Chondrocyte (in vitro differentiated cells): ENCODE measurements around the gene CDHR5. TPM values are rescaled to one million over a fixed set of nuclear protein-coding genes. Genes with fewer than 3 reads are reported as not detected.

Experiments
- DNase-seq: peaks from one replicate; pipeline ENCODE4 v3.0.0; 2021; ENCODE audit warnings: mixed read lengths, low spot score
- H3K27ac Mint-ChIP-seq: one replicate; pipeline ENCODE4 v1.8.0; 2021; ENCODE audit warnings: mild to moderate bottlenecking, moderate library complexity, mixed read lengths; ENCODE audit not compliant: unreplicated experiment
- H3K27me3 Mint-ChIP-seq: 2 replicates; pipeline ENCODE4 v1.8.0; 2021; ENCODE audit warnings: low read depth, mixed read lengths
- H3K36me3 Mint-ChIP-seq: 2 replicates; pipeline ENCODE4 v1.8.0; 2021; ENCODE audit warnings: low read depth, mixed read lengths
- H3K4me1 Mint-ChIP-seq: 2 replicates; pipeline ENCODE4 v1.8.0; 2021; ENCODE audit warnings: low read depth, mild to moderate bottlenecking, mixed read lengths
- H3K4me3 Mint-ChIP-seq: one replicate; pipeline ENCODE4 v1.8.0; 2021; ENCODE audit warnings: mild to moderate bottlenecking, moderate library complexity, mixed read lengths; ENCODE audit not compliant: unreplicated experiment
- H3K9me3 Mint-ChIP-seq: 2 replicates; pipeline ENCODE4 v1.8.0; 2021; ENCODE audit warnings: low read depth, mixed read lengths
- CTCF ChIP-seq: fragments of 200-600 bp; sonication (generic); IDR thresholded peaks from 2 replicates; pipeline ENCODE4 v1.5.0; 2021; ENCODE audit warnings: antibody characterized with exemption, mild to moderate bottlenecking, moderate library complexity
- total RNA-seq: library from RNA; stranded (reverse); gene quantifications from 3 replicates; pipeline ENCODE4 v1.2.1, GENCODE V29; 2021

CDHR5 gene
- total RNA-seq, 1 donor from 2014 or later, result not detected

DNA sequence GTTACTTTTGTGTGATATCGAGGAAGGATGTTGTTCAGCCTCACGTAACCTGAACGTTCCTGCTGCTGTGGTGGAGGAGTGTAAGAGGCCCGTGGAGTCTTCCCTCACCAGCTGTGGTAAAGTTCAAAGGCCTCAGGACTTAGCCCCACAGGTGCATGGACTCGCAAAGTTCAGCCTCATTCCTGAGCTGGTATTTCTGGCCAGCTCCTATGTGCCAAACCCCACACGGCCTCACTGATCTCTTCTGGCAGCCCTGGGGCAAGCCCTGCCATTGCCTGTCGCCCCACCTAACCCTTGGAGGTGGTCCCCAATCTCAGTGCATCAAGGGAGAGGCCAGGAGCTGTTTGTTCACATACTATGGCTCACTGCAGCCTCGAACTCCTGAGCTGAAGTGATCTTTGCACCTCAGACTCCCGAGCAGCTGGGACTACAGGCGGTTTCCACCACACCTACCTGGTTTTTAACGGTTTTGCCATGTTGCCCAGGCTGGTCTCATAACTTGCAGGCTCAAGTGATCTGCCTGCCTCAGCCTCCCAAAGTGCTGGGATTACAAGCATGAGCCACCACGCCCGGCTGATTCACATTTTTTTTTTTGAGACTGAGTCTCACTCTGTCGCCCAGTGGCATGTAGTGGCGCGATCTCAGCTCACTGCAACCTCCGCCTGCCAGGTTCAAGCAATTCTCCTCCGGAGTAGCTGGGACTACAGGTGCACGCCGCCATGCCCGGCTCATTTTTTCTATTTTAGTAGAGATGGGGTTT lies 46.3 kb downstream of the CDHR5 start:
- no peaks in the 10 kb centered on the region for H3K9me3 Mint-ChIP-seq
- peaks cover 49% of the 10 kb centered on the region for H3K4me1 Mint-ChIP-seq
- TF ChIP-seq CTCF, result no peak
- H3K36me3 Mint-ChIP-seq, result no peaks in the 10 kb centered on the region
- peak overlapping the region; percentile 85 for H3K27ac Mint-ChIP-seq
- H3K27me3 Mint-ChIP-seq, result no peaks in the 10 kb centered on the region
- DNase-seq, result no peak
- H3K4me3 Mint-ChIP-seq, result peak overlapping the region; percentile 84

DNA sequence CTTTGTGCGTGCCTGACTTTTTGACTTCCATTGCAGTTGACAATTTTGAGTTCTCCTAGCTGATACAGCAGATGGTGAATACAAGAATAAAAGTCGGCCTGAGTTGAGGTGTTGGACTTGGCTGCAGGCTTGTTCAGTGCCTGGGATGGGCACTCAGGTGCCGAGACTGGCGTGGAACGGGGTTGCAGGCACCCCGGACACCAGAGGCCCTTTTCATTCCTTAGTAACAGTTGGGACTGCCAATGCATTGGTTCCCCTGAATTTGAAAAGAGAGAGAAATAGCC lies 47.2 kb downstream of the CDHR5 start:
- H3K27ac Mint-ChIP-seq, result peak overlapping the region; percentile 85
- no peaks in the 10 kb centered on the region for H3K36me3 Mint-ChIP-seq
- H3K9me3 Mint-ChIP-seq, result no peaks in the 10 kb centered on the region
- H3K4me1 Mint-ChIP-seq, result peaks cover 49% of the 10 kb centered on the region
- H3K27me3 Mint-ChIP-seq, result no peaks in the 10 kb centered on the region
- no peak for TF ChIP-seq CTCF
- no peak for DNase-seq
- peak overlapping the region; percentile 84 for H3K4me3 Mint-ChIP-seq

- Mint-ChIP-seq H3K36me3 (no peaks in the 10 kb centered on the region), H3K4me3 (peak overlapping the region; percentile 84), H3K27ac (peak overlapping the region; percentile 85), H3K9me3 (no peaks in the 10 kb centered on the region), H3K4me1 (peaks cover 49% of the 10 kb centered on the region), H3K27me3 (no peaks in the 10 kb centered on the region)
- no peak for TF ChIP-seq CTCF
- DNase-seq, result no peak
Measured at GRCh38 chr11:576811-577610, 47.7 kb downstream of the CDHR5 start.

- peaks cover 47% of the 10 kb centered on the region for H3K4me1 Mint-ChIP-seq
- no peaks in the 10 kb centered on the region for H3K27me3 Mint-ChIP-seq
- no peaks in the 10 kb centered on the region for H3K36me3 Mint-ChIP-seq
Measured at GRCh38 chr11:575996-576768, 48.6 kb downstream of the CDHR5 start, which contains the start of gene PHRF1. PHRF1 (plus strand) TSS chr11:576470; CDS start chr11:581513, 5,043 bp downstream.

More at GRCh38 chr11:575996-576768, 48.6 kb downstream of the CDHR5 start, which contains the start of gene PHRF1:
- no peak for DNase-seq
- H3K9me3 Mint-ChIP-seq, result no peaks in the 10 kb centered on the region
- peak within 1 kb of the TSS; percentile 100 for H3K27ac Mint-ChIP-seq
- H3K4me3 Mint-ChIP-seq, result peak within 1 kb of the TSS; percentile 94
- no peak for TF ChIP-seq CTCF
